ENCODE measurements around the gene KCNE2.

Gene KCNE2

DNA sequence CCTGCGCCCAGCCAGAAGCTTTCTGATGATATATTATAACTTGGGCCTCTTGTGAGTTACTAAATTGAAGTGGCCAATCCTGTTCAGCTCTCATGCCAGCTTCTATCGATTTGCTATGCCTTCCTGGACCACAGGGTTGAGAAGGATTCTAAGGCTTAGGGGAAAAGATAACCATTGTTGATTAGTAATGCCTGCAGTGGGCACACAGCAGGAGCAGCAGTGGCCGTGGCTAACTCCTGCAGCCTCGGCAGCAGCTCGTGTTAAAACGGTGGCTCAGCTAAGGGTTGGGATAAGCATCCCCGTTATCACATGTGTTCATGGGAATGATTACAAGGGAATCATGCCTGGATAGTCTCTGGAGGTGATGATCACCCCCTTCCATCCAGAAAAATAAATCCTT lies 20.5 kb upstream of the KCNE2 start:
- Histone ChIP-seq H3K9me3 (ENCODE audit: control extremely low read depth in 1 of 5, control insufficient read depth in 4 of 5, insufficient read depth in 2 of 5, low read depth in 1 of 5, low read length in 4 of 5) (no peaks in the 10 kb centered on the region), H3K27me3 (replicated peaks in 2 of 5; ENCODE audit: control insufficient read depth in 4 of 5, insufficient read depth in 5 of 5, low read length in 4 of 5) (peaks cover 0 to 2% (median 0%) of the 10 kb centered on the region in 5 experiments), H3K36me3 (ENCODE audit: control insufficient read depth in 4 of 4, insufficient read depth in 4 of 4, low read length in 3 of 4) (no peaks in the 10 kb centered on the region), H3K27ac (ENCODE audit: insufficient read depth in 1 of 2, low read depth in 1 of 2, low read length in 2 of 2, poor library complexity in 1 of 2, severe bottlenecking in 2 of 2) (no peak overlapping the region), H3K4me3 (ENCODE audit: control insufficient read depth in 1 of 7, extremely low read depth in 1 of 7, insufficient read depth in 4 of 7, low read depth in 2 of 7, low read length in 6 of 7) (no peak overlapping the region), H3K4me1 (ENCODE audit: control extremely low read depth in 1 of 4, control insufficient read depth in 4 of 4, insufficient read depth in 4 of 4, low read length in 3 of 4) (no peaks in the 10 kb centered on the region)
- 98% methylated on average over 7 of the region's 7 CpGs for WGBS (ENCODE audit: insufficient coverage)
- ChIA-PET CTCF (interaction anchor here (1.9 kb wide), 1 partner anchor 419 kb away, joined by 12 read pairs; no protein-coding TSS in a partner anchor), POLR2A (no interaction called here)
- no peak for DNase-seq

DNA sequence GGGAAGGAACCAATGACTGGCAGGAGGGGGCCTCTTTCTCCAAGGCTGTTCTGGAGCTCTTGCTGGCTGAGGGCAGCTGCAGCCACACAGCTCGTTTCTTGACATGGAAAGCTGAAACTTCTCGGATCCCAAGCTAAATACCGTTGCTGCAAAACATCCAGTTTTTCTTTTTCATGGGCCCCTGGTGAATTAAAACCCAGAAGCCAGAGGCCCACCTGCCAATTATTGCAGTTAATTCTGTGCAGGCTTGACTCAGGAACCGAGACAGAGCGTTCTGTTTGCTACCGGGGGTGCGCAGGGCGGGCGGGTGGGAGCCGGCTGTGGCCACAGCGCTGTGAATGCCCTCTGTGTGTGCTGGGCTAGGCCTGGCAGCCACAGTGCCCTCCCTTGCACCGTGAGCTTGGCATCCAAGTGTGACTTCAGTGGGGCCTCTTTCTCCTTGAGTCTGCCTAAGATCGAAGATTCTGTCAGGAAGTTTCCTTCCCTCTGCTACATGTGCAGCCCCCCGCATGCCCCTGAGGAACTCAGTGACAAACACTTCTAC lies 19.9 kb upstream of the KCNE2 start:
- no peaks in the 10 kb centered on the region for H3K36me3 ChIP-seq (ENCODE audit: control insufficient read depth in 4 of 4, insufficient read depth in 4 of 4, low read length in 3 of 4)
- no peak overlapping the region for H3K4me3 ChIP-seq (ENCODE audit: control insufficient read depth in 1 of 7, extremely low read depth in 1 of 7, insufficient read depth in 4 of 7, low read depth in 2 of 7, low read length in 6 of 7)
- DNase-seq, result no peak
- no peak overlapping the region for H3K27ac ChIP-seq (ENCODE audit: insufficient read depth in 1 of 2, low read depth in 1 of 2, low read length in 2 of 2, poor library complexity in 1 of 2, severe bottlenecking in 2 of 2)
- peaks cover 0 to 2% (median 0%) of the 10 kb centered on the region in 5 experiments for H3K27me3 ChIP-seq (replicated peaks in 2 of 5; ENCODE audit: control insufficient read depth in 4 of 5, insufficient read depth in 5 of 5, low read length in 4 of 5)
- ChIA-PET POLR2A (no interaction called here), CTCF (interaction anchor here (1.3 to 1.9 kb wide), 2 partner anchors 9 to 420 kb away, joined by 4 to 12 read pairs; no protein-coding TSS in a partner anchor)
- H3K4me1 ChIP-seq (ENCODE audit: control extremely low read depth in 1 of 4, control insufficient read depth in 4 of 4, insufficient read depth in 4 of 4, low read length in 3 of 4), result no peaks in the 10 kb centered on the region
- H3K9me3 ChIP-seq (ENCODE audit: control extremely low read depth in 1 of 5, control insufficient read depth in 4 of 5, insufficient read depth in 2 of 5, low read depth in 1 of 5, low read length in 4 of 5), result no peaks in the 10 kb centered on the region
- whole genome bisulfite sequencing (ENCODE audit: insufficient coverage), result 93% methylated on average over 13 of the region's 14 CpGs

DNA sequence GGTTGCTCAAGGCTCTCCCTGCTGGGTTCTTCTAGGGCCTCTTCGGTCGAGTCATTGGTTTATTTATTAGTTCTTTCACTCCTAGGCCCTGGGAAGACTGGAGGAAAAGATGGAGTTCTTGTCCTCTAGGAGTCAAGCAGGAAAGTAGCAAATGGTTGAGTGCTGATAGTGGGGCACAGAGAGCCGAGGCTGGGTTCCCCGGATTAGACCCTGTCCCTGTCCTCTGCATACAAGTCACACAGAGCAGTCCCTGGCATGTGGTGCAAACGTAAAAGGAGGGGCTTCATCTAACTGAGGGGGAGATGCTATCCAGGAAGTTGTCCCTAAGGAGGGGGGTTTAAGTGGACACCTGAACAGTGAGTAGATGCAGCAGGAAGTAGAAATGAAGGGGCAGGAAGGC lies 19.2 kb upstream of the KCNE2 start:
- 97% methylated on average over 4 of the region's 5 CpGs for WGBS (ENCODE audit: insufficient coverage)
- ChIA-PET POLR2A (interaction anchor here (0.5 kb wide), 1 partner anchor 1395 kb away, joined by 3 read pairs; no protein-coding TSS in a partner anchor), CTCF (interaction anchor here (1.3 to 1.9 kb wide), 2 partner anchors 8 to 421 kb away, joined by 4 to 12 read pairs; no protein-coding TSS in a partner anchor)
- Histone ChIP-seq H3K27ac (ENCODE audit: insufficient read depth in 1 of 2, low read depth in 1 of 2, low read length in 2 of 2, poor library complexity in 1 of 2, severe bottlenecking in 2 of 2) (no peak overlapping the region), H3K27me3 (replicated peaks in 2 of 5; ENCODE audit: control insufficient read depth in 4 of 5, insufficient read depth in 5 of 5, low read length in 4 of 5) (peaks cover 0 to 2% (median 0%) of the 10 kb centered on the region in 5 experiments), H3K9me3 (ENCODE audit: control extremely low read depth in 1 of 5, control insufficient read depth in 4 of 5, insufficient read depth in 2 of 5, low read depth in 1 of 5, low read length in 4 of 5) (no peaks in the 10 kb centered on the region), H3K36me3 (ENCODE audit: control insufficient read depth in 4 of 4, insufficient read depth in 4 of 4, low read length in 3 of 4) (no peaks in the 10 kb centered on the region), H3K4me3 (ENCODE audit: control insufficient read depth in 1 of 7, extremely low read depth in 1 of 7, insufficient read depth in 4 of 7, low read depth in 2 of 7, low read length in 6 of 7) (no peak overlapping the region), H3K4me1 (ENCODE audit: control extremely low read depth in 1 of 4, control insufficient read depth in 4 of 4, insufficient read depth in 4 of 4, low read length in 3 of 4) (no peaks in the 10 kb centered on the region)
- DNase-seq, result no peak

DNA sequence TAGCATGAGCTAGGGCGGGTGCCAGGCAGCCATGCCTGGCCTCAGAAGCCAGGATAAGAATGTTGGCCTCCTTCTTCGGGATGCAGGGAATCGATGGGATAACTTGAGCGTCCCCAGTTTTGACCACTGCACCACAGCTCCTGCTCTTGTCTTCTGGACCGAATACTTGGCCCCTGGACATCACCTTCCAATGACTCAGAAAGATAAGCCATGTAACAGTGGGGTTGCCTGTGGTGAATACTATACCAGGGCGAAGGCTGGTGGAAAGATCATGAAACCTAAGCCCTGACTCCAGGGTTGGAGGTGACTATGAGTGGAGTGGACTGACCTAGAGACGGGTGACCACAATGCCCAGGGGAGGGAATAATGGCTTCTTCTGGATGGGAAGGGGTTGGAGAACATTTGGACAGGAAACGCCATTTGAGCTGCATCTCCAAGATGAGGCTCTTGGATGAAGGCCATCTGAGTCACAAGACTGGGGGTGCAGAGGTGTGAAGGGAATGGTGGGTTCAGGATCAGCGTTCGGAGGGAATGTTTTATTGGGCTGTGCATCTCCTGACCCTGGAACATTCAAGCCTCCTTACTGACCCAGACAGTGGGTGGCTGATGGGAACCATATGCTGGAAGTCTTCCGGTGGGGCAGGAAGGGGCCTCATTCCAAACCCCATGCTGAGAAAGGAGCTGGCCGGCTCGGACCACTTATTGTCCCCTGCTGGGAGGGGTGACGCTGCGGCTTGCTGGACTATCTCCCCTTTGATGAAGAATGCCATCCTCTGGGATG lies 18.5 kb upstream of the KCNE2 start:
- Histone ChIP-seq H3K36me3 (ENCODE audit: control insufficient read depth in 4 of 4, insufficient read depth in 4 of 4, low read length in 3 of 4) (no peaks in the 10 kb centered on the region), H3K4me1 (ENCODE audit: control extremely low read depth in 1 of 4, control insufficient read depth in 4 of 4, insufficient read depth in 4 of 4, low read length in 3 of 4) (no peaks in the 10 kb centered on the region), H3K27me3 (replicated peaks in 2 of 5; ENCODE audit: control insufficient read depth in 4 of 5, insufficient read depth in 5 of 5, low read length in 4 of 5) (peaks cover 0 to 2% (median 0%) of the 10 kb centered on the region in 5 experiments), H3K9me3 (ENCODE audit: control extremely low read depth in 1 of 5, control insufficient read depth in 4 of 5, insufficient read depth in 2 of 5, low read depth in 1 of 5, low read length in 4 of 5) (no peaks in the 10 kb centered on the region), H3K27ac (ENCODE audit: insufficient read depth in 1 of 2, low read depth in 1 of 2, low read length in 2 of 2, poor library complexity in 1 of 2, severe bottlenecking in 2 of 2) (no peak overlapping the region), H3K4me3 (ENCODE audit: control insufficient read depth in 1 of 7, extremely low read depth in 1 of 7, insufficient read depth in 4 of 7, low read depth in 2 of 7, low read length in 6 of 7) (no peak overlapping the region)
- ChIA-PET CTCF (interaction anchor here (1.9 to 6.5 kb wide), 2 partner anchors 421 to 422 kb away, joined by 12 to 112 read pairs; no protein-coding TSS in a partner anchor), POLR2A (interaction anchor here (0.5 kb wide), 1 partner anchor 1395 kb away, joined by 3 read pairs; no protein-coding TSS in a partner anchor)
- DNase-seq, result no peak
- WGBS (ENCODE audit: insufficient coverage), result 91% methylated on average over 12 of the region's 15 CpGs

DNA sequence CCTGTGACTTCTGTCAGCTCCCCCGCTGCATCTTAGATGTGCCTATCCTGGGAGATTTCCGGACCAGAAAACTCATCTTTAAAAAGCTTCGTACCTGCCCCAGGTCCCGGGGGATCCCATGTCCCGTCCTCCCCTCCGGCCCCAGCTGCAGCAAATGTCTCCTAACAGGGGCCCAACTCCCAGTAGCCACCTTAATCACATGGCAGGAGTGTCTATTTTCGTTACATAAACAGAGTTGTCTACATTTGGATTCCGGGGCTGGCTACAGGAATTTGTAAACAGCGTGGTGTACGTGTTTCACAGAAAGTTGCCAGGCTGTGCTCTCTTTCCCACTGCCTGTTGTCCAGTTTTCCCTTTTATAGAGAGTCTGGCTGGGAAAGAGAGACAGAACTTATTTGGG lies 17.9 kb upstream of the KCNE2 start:
- CTCF ChIA-PET, result interaction anchor here (6.5 kb wide), 1 partner anchor 422 kb away, joined by 112 read pairs; no protein-coding TSS in a partner anchor
- Histone ChIP-seq H3K27ac (ENCODE audit: insufficient read depth in 1 of 2, low read depth in 1 of 2, low read length in 2 of 2, poor library complexity in 1 of 2, severe bottlenecking in 2 of 2) (no peak overlapping the region), H3K27me3 (replicated peaks in 2 of 5; ENCODE audit: control insufficient read depth in 4 of 5, insufficient read depth in 5 of 5, low read length in 4 of 5) (peaks cover 0 to 2% (median 0%) of the 10 kb centered on the region in 5 experiments), H3K9me3 (ENCODE audit: control extremely low read depth in 1 of 5, control insufficient read depth in 4 of 5, insufficient read depth in 2 of 5, low read depth in 1 of 5, low read length in 4 of 5) (no peaks in the 10 kb centered on the region), H3K4me1 (ENCODE audit: control extremely low read depth in 1 of 4, control insufficient read depth in 4 of 4, insufficient read depth in 4 of 4, low read length in 3 of 4) (no peaks in the 10 kb centered on the region), H3K4me3 (ENCODE audit: control insufficient read depth in 1 of 7, extremely low read depth in 1 of 7, insufficient read depth in 4 of 7, low read depth in 2 of 7, low read length in 6 of 7) (no peak overlapping the region), H3K36me3 (ENCODE audit: control insufficient read depth in 4 of 4, insufficient read depth in 4 of 4, low read length in 3 of 4) (no peaks in the 10 kb centered on the region)
- no peak for DNase-seq
- POLR2A ChIA-PET, result no interaction called here
- WGBS (ENCODE audit: insufficient coverage), result 94% methylated on average over 8 of the region's 10 CpGs

DNA sequence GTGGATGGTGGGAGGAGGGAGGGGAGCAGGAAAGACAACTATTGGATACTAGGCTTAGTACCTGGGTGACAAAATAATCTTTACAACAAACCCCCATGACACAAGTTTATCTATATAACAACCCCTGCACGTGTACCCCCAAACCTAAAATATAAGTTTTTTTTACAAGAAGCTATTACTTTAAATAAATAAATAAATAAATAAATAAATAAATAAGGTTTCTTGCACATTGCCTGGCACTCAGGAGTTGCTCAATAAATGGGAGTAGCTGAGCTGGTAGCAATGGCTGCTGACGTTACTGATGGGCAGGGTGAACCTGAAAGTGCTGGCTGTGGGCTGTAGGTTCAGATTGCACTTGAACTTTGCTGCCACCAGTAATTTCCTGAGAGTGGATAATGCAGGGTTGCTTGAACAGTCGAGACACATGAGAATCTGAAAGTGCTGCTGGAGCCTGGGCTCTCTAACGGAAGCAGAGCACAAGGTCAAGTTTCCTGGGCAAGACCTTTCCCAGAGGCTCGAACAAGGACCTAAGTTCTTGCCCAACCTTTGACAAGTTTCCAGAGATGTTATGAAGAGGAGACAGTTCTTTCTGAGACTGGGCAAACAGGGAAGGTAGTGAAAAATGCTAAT lies 14.8 kb upstream of the KCNE2 start:
- DNase-seq, result no peak
- H3K36me3 ChIP-seq (ENCODE audit: control insufficient read depth in 4 of 4, insufficient read depth in 4 of 4, low read length in 3 of 4), result no peaks in the 10 kb centered on the region
- no peak overlapping the region for H3K27ac ChIP-seq (ENCODE audit: insufficient read depth in 1 of 2, low read depth in 1 of 2, low read length in 2 of 2, poor library complexity in 1 of 2, severe bottlenecking in 2 of 2)
- CTCF ChIA-PET, result interaction anchor here (1.9 to 6.5 kb wide), 4 partner anchors 11 to 436 kb away, joined by 5 to 112 read pairs (median 12); partner anchors contain the start of gene KCNE2
- no peak overlapping the region for H3K4me3 ChIP-seq (ENCODE audit: control insufficient read depth in 1 of 7, extremely low read depth in 1 of 7, insufficient read depth in 4 of 7, low read depth in 2 of 7, low read length in 6 of 7)
- no peaks in the 10 kb centered on the region for H3K4me1 ChIP-seq (ENCODE audit: control extremely low read depth in 1 of 4, control insufficient read depth in 4 of 4, insufficient read depth in 4 of 4, low read length in 3 of 4)
- H3K9me3 ChIP-seq (ENCODE audit: control extremely low read depth in 1 of 5, control insufficient read depth in 4 of 5, insufficient read depth in 2 of 5, low read depth in 1 of 5, low read length in 4 of 5), result no peaks in the 10 kb centered on the region
- H3K27me3 ChIP-seq (replicated peaks in 2 of 5; ENCODE audit: control insufficient read depth in 4 of 5, insufficient read depth in 5 of 5, low read length in 4 of 5), result peaks cover 0 to 2% (median 0%) of the 10 kb centered on the region in 5 experiments
- POLR2A ChIA-PET, result no interaction called here
- WGBS (ENCODE audit: insufficient coverage), result 90% methylated on average over 4 of the region's 5 CpGs
